ENCODE measurements around the gene RFT1. TPM values are rescaled to one million over a fixed set of nuclear protein-coding genes. Genes with fewer than 3 reads are reported as not detected.

RFT1 gene
- total RNA-seq, 4 donors from 2014 or later: 6.8 to 10.3 (median 9.0) TPM

DNA sequence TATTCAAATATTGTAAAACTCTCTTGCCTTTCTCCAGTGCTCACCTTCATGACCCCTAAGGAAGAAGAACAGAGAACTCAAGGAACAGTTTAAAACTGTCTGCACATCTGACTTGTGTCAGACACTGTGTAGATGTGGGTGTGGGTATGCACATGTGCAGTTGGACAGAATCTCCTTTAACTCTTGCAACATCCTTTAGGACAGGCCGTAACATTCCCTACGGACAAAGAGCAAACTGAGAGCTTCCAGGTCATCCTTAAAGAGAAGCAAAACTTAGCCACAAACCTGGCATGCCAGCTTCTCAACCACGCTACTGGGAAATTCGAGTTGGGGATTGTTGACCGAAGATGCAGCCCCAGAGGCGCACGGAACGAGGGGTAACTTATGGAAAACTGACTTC is 80.2 kb downstream of the RFT1 start:
- Histone ChIP-seq H3K27me3 (no peaks in the 10 kb centered on the region), H3K27ac (replicated peaks in 1 of 4) (no peak overlapping the region), H3K4me1 (peaks cover 6 to 13% (median 9%) of the 10 kb centered on the region in 4 donors), H3K9me3 (no peaks in the 10 kb centered on the region), H3K4me3 (no peak overlapping the region), H3K36me3 (no peaks in the 10 kb centered on the region)
- no peak for DNase-seq (ENCODE audit: extremely low spot score)
- TF ChIP-seq POLR2AphosphoS5 (IDR thresholded peaks at IDR 0.05): no peak
- WGBS: 88% methylated on average over 8 of the region's 8 CpGs
- intact Hi-C loops (cut with DNase I): no loop called here

DNA sequence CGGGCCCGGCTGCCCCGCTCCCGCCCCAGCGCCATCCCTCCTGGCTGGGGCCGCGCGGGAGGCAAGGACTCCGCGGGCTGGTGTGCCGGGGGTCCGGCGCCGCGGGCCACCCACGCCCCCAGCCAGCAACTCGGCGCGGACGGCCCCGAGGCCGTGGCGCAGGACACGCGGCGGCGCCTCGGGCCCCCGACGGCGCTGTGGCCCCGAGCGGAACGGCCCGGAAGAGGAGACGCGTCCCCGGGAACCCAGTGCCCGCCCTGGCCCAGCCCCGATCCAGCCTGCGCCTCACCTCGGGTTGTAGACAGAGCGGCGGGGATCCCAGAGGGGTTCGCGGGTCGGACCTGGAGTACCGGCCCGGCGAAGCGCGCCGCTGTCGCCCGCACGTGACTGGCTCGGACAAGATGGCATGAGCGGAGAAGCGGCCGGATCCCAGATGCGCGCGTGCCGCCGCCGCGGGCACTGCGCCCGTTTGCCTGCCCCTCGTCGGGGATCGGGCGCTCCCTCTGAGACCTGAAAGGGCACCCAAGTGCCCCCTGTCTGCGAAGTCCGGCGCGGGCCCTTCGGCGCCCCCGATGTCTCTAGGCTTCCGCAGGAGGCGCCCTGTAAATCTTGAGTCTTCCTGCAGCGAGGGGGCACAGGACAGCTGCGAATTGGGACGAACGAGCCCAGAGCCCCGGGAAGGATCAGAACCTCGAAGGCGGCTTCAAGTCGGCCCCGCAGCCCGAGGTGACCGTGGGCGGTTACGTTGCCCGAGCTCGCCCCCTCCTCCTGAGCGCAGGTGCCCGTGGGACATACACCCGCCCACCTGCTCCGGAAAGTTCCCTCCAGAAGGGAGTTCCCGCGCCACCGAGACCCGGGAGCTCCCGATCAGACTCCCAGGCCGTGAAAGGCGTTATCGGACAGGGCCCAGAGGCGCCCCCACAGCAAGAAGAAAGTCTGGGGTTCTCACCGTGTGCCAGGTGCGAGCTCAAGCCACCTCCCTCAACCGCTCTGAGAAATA is 83.8 kb downstream of the RFT1 start:
- TF ChIP-seq EP300 (IDR thresholded peaks at IDR 0.05): no peak
- TF ChIP-seq POLR2A (IDR thresholded peaks at IDR 0.05; ENCODE audit: low read depth): no peak
- TF ChIP-seq POLR2AphosphoS5 (IDR thresholded peaks at IDR 0.05): peak in 1 of 2 donors; percentile 16
- TF ChIP-seq, protein P1, sequence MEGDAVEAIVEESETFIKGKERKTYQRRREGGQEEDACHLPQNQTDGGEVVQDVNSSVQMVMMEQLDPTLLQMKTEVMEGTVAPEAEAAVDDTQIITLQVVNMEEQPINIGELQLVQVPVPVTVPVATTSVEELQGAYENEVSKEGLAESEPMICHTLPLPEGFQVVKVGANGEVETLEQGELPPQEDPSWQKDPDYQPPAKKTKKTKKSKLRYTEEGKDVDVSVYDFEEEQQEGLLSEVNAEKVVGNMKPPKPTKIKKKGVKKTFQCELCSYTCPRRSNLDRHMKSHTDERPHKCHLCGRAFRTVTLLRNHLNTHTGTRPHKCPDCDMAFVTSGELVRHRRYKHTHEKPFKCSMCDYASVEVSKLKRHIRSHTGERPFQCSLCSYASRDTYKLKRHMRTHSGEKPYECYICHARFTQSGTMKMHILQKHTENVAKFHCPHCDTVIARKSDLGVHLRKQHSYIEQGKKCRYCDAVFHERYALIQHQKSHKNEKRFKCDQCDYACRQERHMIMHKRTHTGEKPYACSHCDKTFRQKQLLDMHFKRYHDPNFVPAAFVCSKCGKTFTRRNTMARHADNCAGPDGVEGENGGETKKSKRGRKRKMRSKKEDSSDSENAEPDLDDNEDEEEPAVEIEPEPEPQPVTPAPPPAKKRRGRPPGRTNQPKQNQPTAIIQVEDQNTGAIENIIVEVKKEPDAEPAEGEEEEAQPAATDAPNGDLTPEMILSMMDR (IDR thresholded peaks at IDR 0.05): peak; percentile 41 to 46 (median 44)
- Histone ChIP-seq H3K4me3 (peak overlapping the region; percentile 92 to 97 (median 94)), H3K9me3 (no peaks in the 10 kb centered on the region), H3K27ac (replicated peaks in 1 of 4) (peak overlapping the region; percentile 91 to 96 (median 93)), H3K4me1 (peaks cover 6 to 31% (median 25%) of the 10 kb centered on the region in 4 donors), H3K36me3 (no peaks in the 10 kb centered on the region), H3K27me3 (no peaks in the 10 kb centered on the region)
- 14% methylated on average over 10 of the region's 113 CpGs for WGBS
- DNase-seq (ENCODE audit: extremely low spot score): peak; percentile 94
- intact Hi-C loops (cut with DNase I): no loop called here

DNA sequence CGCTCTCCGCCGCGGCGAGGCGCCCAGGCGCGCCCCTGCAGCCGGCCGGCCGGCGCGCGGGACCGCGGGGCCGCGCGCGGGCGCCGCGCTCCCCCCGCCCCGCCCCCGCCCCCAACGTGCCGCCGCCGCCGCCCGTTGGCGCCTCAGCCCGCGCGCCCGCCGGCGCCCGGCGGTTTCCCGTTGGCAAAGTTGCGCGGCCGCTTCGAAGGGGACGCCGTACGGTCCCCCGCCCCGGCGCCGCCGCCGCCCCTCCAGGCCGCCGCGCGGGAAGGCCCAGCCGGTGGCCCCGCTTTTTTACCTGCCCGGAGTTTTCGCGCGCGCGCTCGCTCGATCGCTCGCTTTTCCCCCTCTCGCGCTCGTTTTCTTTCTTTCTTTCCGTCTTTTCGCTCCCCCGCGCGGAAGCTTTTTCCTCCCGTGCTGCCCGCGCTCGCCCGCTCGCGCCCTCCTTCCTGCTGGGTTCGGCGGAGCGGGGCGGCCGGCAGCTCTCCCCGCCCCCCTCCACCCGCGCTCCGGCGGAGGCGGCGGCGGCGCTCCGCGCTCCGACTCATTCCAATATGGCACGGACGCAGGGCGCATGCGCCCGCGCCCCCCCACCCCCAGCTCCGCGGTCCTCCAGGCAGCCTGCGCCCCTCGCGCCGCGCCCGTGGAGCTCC is 84.6 kb downstream of the RFT1 start, which contains the start of gene SFMBT1:
Gene SFMBT1, minus strand, starts transcription at position 556 of the 653 bp plus-strand sequence. CDS start 76,945 bp downstream, outside the sequence.
- intact Hi-C loops (cut with DNase I): no loop called here
- peaks cover 6 to 33% (median 27%) of the 10 kb centered on the region in 4 donors for H3K4me1 ChIP-seq
- H3K27ac ChIP-seq (replicated peaks in 1 of 4): peak within 1 kb of the TSS; percentile 94 to 96 (median 94)
- no peaks in the 10 kb centered on the region for H3K36me3 ChIP-seq
- H3K9me3 ChIP-seq: no peaks in the 10 kb centered on the region
- DNase-seq (ENCODE audit: extremely low spot score): no peak
- no peaks in the 10 kb centered on the region for H3K27me3 ChIP-seq
- WGBS: 0% methylated on average over 12 of the region's 117 CpGs
- no peak for TF ChIP-seq EP300 (IDR thresholded peaks at IDR 0.05)
- no peak for TF ChIP-seq POLR2AphosphoS5 (IDR thresholded peaks at IDR 0.05)
- H3K4me3 ChIP-seq: peak within 1 kb of the TSS; percentile 92 to 97 (median 94)

DNA sequence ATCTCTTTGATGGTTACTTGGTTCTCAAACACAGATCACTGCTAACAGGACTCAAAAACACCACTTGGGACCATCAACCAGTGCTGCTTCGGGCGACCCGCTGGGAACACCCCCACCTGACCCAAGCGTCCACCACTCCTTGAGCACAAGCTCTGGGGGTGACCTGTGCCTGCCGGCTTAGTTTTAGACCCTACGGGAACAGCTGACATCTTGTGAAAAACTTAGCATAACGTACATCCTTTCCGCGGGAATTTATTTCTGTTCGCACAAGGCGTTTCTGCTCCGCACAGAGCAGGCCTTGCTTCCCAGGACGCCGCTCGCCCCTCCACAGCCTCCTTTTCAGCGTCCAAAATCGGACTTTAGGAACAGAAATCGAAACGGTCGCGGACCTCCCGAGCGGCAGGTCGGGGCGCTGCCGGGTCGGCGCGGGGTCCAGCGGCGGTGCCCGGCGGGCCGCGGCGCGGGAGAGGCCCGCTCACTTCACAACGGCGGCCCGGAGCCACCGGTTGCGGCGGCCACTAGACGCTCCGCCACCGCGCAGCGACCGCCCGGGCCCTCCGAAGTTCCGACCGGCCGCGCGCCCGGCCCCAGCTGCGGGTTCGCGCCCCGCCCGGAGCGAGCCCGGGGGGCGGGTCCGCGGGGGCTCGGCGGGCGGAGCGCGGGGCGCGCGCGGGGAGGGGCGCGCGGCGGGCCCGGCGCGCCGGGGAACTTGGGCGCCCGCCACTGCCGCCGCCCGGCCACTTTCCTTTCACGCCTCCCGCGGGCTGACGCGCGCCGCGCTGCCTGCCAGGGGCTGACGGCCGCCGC is 85.3 kb downstream of the RFT1 start:
- TF ChIP-seq POLR2AphosphoS5 (IDR thresholded peaks at IDR 0.05) (peak in 1 of 2 donors; percentile 40), EP300 (IDR thresholded peaks at IDR 0.05) (no peak)
- TF ChIP-seq, protein P1 (IDR thresholded peaks at IDR 0.05): peak in 1 of 3 experiments; percentile 5
- Histone ChIP-seq H3K27me3 (no peaks in the 10 kb centered on the region), H3K27ac (replicated peaks in 1 of 4) (peak overlapping the region; percentile 90 to 95 (median 94)), H3K9me3 (no peaks in the 10 kb centered on the region), H3K36me3 (no peaks in the 10 kb centered on the region), H3K4me3 (peak overlapping the region; percentile 92 to 97 (median 94)), H3K4me1 (peaks cover 6 to 41% (median 34%) of the 10 kb centered on the region in 4 donors)
- 2% methylated on average over 12 of the region's 101 CpGs for WGBS
- intact Hi-C loops (cut with DNase I): no loop called here
- no peak for DNase-seq (ENCODE audit: extremely low spot score)

DNA sequence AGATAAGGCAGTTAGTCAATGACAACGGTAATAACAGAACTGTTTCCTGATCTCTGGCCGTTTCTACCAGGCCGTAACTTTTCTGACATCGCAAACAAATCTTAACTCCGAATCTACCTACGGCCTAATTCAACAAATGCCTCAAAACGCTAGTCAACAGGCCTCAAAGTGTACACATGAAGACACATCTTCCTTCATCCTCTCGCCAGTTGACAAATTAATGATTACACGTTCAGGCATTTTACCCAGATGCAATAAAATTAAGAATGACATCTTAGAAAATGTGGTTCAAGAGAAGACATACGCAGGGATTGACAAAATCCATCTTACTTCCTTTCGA is 85.9 kb downstream of the RFT1 start:
- no peaks in the 10 kb centered on the region for H3K27me3 ChIP-seq
- 48% methylated on average over 11 of the region's 11 CpGs for WGBS
- peaks cover 6 to 43% (median 37%) of the 10 kb centered on the region in 4 donors for H3K4me1 ChIP-seq
- TF ChIP-seq EP300 (IDR thresholded peaks at IDR 0.05): no peak
- TF ChIP-seq POLR2AphosphoS5 (IDR thresholded peaks at IDR 0.05): no peak
- no peak for TF ChIP-seq POLR2A (IDR thresholded peaks at IDR 0.05; ENCODE audit: low read depth)
- TF ChIP-seq, protein P1 (IDR thresholded peaks at IDR 0.05): no peak
- H3K9me3 ChIP-seq: no peaks in the 10 kb centered on the region
- H3K27ac ChIP-seq (replicated peaks in 1 of 4): peak overlapping the region; percentile 90 to 95 (median 94)
- peak overlapping the region; percentile 92 to 97 (median 94) for H3K4me3 ChIP-seq
- no peaks in the 10 kb centered on the region for H3K36me3 ChIP-seq
- intact Hi-C loops (cut with DNase I): no loop called here
- DNase-seq (ENCODE audit: extremely low spot score): no peak

All from esophagus muscularis mucosa (tissue), 4 donors.